Fibroblast of the aortic adventitia (primary cell): ENCODE results near the gene PARD3B. TPM values are rescaled to one million over a fixed set of nuclear protein-coding genes. Genes with fewer than 3 reads are reported as not detected.
A peak's percentile ranks its signal among the peaks of the same experiment; 100 is the strongest.

Experiments used
- DNase-seq: peaks from one replicate; pipeline ENCODE4 v3.0.0-alpha.2; 2010; ENCODE audit warnings: low read depth
- H3K4me3 ChIP-seq: 2 replicates; pipeline ENCODE4 v1.5.1; 2011; ENCODE audit warnings: low read depth, mild to moderate bottlenecking, control low read depth, low read length, moderate library complexity
- CTCF ChIP-seq: IDR thresholded peaks from 2 replicates; pipeline ENCODE4 v1.5.1; 2011; ENCODE audit warnings: mild to moderate bottlenecking, low read length, control low read depth, inconsistent platforms; ENCODE audit not compliant: insufficient read depth
- total RNA-seq: library from RNA; depleted of rRNA; stranded (reverse); fragments of >200 nt; gene quantifications from 2 replicates; pipeline ENCODE4 v1.2.3, GENCODE V29; 2012; ENCODE audit warnings: low replicate concordance

The PARD3B gene
- total RNA-seq, 1 donor: 15.9 TPM

GRCh38 chr2:204891739-204892138, 346.5 kb downstream of the PARD3B start:
- no peak for TF ChIP-seq CTCF
- no peak for DNase-seq
- H3K4me3 ChIP-seq: no peak overlapping the region

GRCh38 chr2:204892506-204893255, 347.4 kb downstream of the PARD3B start:
- no peak overlapping the region for H3K4me3 ChIP-seq
- peak; percentile 23 for DNase-seq

GRCh38 chr2:204896146-204896545, 350.9 kb downstream of the PARD3B start:
- H3K4me3 ChIP-seq: no peak overlapping the region
- no peak for DNase-seq
- no peak for TF ChIP-seq CTCF

More at GRCh38 chr2:204892506-204893255, 347.4 kb downstream of the PARD3B start:
- TF ChIP-seq CTCF: no peak

GRCh38 chr2:204897561-204897960, 352.3 kb downstream of the PARD3B start:
- no peak for TF ChIP-seq CTCF
- no peak for DNase-seq

GRCh38 chr2:204898928-204899640, 353.8 kb downstream of the PARD3B start:
- H3K4me3 ChIP-seq: no peak overlapping the region
- no peak for DNase-seq
- TF ChIP-seq CTCF: no peak

More at GRCh38 chr2:204897561-204897960, 352.3 kb downstream of the PARD3B start:
- no peak overlapping the region for H3K4me3 ChIP-seq

GRCh38 chr2:204899983-204900382, 354.7 kb downstream of the PARD3B start:
- no peak for DNase-seq
- TF ChIP-seq CTCF: no peak
- H3K4me3 ChIP-seq: no peak overlapping the region
